GM19397 (cell line): ENCODE data around the gene GPSM1.
"Not testable (repeated sequence)": the region's sequence is repeated elsewhere in the genome, so short reads cannot be mapped to it uniquely, and the experiment has no call there.

Source experiments
- ATAC-seq: cut with Tn5 transposase; IDR thresholded peaks from one replicate; pipeline ENCODE4 v1.9.1; 2021; ENCODE audit warnings: mild to moderate bottlenecking, moderate library complexity; ENCODE audit not compliant: unreplicated experiment

The GPSM1 gene

GRCh38 chr9:136316896-136317676 lies 10.3 kb upstream of the GPSM1 start:
- no peak for ATAC-seq

GRCh38 chr9:136317695-136318094 lies 9.6 kb upstream of the GPSM1 start:
- no peak for ATAC-seq

- no peak for ATAC-seq
Observed at GRCh38 chr9:136318111-136318775, 9.1 kb upstream of the GPSM1 start.

- ATAC-seq: no peak
Observed at GRCh38 chr9:136318776-136319241, 8.5 kb upstream of the GPSM1 start.

GRCh38 chr9:136319244-136319643 lies 8.1 kb upstream of the GPSM1 start:
- ATAC-seq: not testable (repeated sequence)

GRCh38 chr9:136319955-136320354 lies 7.4 kb upstream of the GPSM1 start:
- ATAC-seq: not testable (repeated sequence)

- not testable (repeated sequence) for ATAC-seq
Observed at GRCh38 chr9:136320972-136321371, 6.4 kb upstream of the GPSM1 start.

- no peak for ATAC-seq
Observed at GRCh38 chr9:136321561-136321960, 5.8 kb upstream of the GPSM1 start.

GRCh38 chr9:136322756-136323330 lies 4.5 kb upstream of the GPSM1 start:
- no peak for ATAC-seq

GRCh38 chr9:136323371-136323789 lies 4.0 kb upstream of the GPSM1 start:
- no peak for ATAC-seq

- ATAC-seq: no peak
Observed at GRCh38 chr9:136324501-136325300, 2.6 kb upstream of the GPSM1 start.

- no peak for ATAC-seq
Observed at GRCh38 chr9:136325358-136325757, 2.0 kb upstream of the GPSM1 start.

- no peak for ATAC-seq
Observed at GRCh38 chr9:136326061-136326760, 1.1 kb upstream of the GPSM1 start.

- ATAC-seq: no peak
Observed at GRCh38 chr9:136326761-136327303, 507 bp upstream of the GPSM1 start.

- ATAC-seq: no peak
Observed at GRCh38 chr9:136328011-136328621, 777 bp downstream of the GPSM1 start.

GRCh38 chr9:136328622-136329041 lies 1.3 kb downstream of the GPSM1 start:
- no peak for ATAC-seq

- ATAC-seq: no peak
Observed at GRCh38 chr9:136329211-136329627, 1.9 kb downstream of the GPSM1 start.

GRCh38 chr9:136329636-136330405 lies 2.5 kb downstream of the GPSM1 start:
- ATAC-seq: no peak

- ATAC-seq: no peak
Observed at GRCh38 chr9:136330406-136330990, 3.2 kb downstream of the GPSM1 start.
